CD1c-positive myeloid dendritic cell (primary cell): Measurements from ENCODE around the gene DAGLA.

Source experiments
- DNase-seq: peaks from one replicate; pipeline ENCODE4 v3.0.0-alpha.2; 2016; ENCODE audit errors: extremely low spot score

DAGLA gene

DNA sequence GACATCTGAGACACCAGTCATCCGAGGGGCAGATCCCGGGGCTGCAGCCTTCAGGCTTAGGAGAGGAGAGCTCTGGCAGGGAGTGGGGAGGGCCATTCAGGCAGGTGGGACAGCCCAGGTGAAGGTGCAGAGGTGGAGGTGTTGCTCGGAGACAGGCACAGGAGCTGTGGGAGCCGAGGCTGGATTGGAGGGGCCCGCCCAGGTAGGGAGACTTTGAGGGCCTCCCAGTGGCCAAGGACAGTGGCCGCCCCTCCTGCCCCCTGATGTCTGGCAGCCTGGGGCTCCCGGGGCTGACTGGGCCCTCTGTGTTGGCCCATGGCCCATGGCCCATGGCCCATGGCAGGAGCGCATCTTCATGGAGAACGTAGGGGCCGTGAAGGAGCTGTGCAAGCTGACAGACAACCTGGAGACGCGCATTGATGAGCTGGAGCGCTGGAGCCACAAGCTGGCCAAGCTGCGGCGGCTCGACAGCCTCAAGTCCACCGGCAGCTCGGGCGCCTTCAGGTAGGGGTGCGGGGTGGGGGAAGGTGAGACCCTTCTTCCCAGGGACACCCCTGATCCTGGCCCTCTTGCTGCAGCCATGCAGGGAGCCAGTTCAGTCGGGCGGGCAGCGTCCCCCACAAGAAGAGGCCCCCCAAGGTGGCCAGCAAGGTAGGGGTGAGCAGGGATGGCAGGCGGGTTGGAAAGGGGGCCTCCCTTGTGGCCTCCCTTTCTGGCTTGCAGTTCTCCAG, 98.9 kb downstream of the DAGLA start:
- no peak for DNase-seq

DNA sequence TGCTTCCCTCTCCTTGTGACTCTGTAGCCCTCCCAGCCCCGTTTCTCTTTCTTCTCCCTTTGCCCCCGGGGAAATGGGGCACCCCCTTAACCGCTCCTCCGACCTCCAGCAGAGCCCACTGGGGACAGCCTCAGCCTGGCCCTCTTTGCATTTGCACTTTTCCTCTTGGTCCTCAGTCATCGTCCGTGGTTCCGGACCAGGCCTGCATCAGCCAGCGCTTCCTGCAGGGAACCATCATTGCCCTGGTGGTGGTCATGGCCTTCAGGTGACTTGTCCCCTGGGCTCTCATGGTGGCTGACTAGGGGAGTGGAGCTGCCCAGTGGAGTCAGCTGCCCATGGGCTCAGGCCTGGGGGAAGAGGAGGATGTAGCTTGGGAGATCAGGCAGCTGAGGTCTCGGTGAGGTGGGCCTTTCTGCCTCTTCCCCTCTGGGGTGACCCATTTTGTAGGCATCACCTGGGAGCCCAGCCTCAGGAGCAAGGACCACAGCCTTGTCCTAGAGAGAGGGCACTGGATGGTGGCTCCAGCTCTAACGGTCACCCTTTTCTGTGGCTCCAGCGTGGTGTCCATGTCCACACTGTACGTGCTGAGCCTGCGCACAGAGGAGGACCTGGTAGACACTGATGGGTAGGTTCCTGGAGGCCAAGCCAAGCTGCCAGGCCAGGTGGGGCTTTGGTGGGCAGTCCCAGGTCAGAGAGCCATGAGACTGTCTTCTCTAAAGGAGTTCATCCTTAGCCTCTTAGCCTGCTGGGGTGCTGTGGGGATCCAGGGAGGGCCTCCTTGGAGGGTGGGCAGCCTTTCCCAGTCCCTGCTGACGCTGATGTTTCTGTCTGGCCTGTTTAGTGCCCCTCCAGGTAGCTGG, 99.7 kb downstream of the DAGLA start:
- DNase-seq: no peak

DNA sequence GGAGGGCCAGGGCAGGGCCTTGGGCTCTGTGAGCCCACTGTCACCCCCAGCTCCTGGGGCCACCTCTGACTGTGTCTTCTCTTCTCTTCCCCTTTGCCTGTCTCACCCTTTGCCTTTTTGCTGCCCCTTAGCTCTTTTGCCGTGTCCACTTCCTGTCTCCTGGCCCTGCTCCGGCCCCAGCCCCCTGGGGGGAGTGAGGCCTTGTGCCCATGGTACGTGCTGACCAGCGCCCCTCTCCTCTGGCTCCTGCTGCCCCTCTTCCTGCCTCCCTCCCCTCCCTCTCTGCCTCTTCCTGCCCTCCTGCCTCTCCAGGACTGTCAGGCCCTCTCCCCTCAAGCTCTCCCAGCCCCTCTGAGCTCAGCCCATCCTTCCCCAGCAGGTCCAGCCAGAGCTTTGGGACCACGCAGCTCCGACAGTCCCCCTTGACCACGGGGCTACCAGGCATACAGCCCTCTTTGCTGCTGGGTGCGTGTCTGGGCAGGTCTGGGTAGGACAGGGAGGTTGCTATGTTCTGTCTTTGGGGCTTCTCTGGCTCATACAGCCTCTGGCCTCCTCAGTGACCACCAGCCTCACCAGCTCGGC, 100.5 kb downstream of the DAGLA start:
- DNase-seq: no peak

DNA sequence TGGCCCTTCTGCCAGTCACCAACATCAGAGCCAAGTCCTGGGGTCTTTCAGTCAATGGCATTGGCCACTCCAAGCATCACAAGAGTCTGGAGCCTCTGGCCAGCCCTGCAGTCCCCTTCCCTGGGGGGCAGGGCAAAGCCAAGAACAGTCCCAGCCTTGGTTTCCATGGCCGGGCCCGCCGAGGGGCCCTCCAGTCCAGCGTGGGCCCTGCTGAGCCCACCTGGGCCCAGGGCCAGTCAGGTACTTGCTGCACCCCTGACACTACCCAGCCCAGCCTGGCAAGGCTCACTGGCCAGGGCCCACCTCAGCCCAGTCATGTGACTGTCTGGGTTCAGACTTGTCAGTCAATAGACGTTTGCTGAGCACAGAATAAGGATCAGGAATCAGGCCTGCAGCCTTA, 101.4 kb downstream of the DAGLA start:
- DNase-seq: no peak

DNA sequence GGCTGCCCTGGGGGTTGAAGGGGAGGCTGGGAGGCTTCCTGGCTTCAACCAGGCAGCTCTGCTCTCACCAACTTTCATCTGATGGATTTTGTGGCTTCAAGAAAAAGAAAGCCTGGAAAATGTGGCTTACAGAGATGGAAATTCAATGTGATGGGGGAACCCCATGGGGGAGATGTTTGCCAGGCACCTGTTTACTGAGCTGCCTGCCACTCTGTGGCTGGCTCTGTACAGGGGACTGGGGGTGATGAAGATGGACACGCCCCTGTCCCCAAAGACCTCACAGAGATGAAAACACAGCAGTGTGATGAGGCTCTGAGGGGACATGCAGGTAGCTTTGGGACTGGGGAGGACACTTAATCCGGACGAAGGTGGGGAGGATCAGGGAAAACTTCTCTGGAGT, 102.1 kb downstream of the DAGLA start:
- no peak for DNase-seq

DNA sequence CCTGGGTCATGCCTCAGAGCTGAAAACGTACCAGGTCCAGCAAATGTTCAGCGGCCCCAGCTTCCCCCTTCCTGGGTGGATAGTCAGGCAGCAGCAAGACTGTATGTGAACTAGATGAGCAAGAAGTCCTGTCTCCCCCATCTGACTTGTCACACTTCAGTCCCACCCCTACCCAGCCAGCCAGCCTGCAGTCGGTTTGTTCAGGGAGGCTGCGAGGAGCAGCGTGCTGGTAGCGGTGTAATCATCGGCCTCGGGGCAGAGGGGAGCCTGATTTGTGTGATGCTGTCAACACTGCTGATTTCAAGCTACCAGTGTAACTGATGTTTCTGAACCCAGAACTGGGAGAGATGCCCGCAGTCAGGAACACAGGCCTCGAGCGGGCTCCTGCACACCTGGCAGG, 102.7 kb downstream of the DAGLA start:
- DNase-seq: no peak

DNA sequence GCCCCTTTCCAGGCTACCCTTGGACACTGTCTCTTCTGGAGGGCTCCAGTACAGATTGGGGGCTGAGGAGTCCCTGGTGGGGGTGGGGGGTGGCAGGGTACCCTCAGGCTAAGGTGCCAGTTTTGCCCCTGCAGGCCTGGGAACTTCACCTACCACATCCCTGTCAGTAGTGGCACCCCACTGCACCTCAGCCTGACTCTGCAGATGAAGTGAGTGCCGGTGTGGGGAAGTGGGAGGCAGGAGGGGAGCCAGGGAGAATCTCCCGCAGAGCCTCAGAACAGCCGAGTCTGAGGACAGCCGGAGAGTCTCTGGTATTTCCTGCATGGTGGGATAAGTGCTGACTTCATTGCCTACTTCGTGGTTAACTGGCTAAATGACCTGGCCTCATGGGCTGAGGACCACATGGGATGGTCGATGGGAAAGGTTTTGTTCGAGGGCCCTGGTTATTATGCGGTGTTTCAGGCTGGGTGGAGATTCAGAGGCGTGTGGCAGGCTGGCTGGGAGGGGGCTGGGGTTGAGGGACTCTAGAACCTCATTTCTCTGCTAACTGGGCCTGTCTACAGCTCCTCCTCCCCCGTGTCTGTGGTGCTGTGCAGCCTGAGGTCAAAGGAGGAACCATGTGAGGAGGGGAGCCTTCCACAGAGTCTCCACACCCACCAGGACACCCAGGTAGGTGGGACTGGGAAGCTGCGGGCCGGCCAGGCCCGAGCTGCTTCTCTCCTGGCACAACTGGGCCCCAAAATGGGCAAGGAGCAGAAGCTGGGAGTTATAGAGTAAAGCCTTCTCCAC, 103.7 kb downstream of the DAGLA start:
- no peak for DNase-seq

DNA sequence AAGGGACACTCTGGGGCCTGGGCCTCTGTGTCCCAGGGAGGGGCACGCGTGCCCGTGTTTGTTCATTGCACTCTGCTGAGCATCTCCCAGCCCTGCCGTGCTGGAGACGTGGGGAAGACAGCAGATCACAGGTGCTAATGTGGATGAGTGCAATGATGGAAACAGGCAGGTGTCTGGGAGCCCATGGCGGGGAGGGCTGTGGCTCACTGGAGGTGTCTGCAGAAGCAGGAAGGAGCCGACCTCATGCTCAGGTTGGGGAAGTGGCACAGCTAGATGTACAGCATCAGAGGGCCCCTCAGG, 104.3 kb downstream of the DAGLA start:
- DNase-seq: no peak

DNA sequence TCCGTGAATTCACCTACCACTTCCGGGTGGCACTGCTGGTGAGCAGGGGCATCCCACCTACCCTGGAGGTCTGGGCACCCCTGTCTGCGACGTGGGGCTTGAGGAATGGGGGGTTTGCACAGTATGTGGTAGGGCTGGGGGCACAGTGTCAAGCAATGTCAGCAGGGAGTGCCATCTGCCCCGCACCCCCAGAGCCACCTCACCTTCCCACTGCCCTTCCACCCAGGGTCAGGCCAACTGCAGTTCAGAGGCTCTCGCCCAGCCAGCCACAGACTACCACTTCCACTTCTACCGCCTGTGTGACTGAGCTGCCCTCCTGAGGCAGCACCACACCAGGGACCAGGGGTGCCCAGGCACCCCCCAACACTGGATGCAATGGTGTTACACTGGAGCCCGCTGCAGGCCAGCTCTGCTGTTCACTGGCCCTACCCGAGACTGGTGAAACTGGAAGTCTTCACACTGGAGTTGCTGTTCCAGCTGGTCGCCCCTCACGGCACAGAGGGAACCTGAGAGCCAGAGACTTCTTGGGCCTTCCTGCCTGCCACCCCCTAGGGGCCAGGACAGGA, 105.7 kb downstream of the DAGLA start:
- DNase-seq: no peak

DNA sequence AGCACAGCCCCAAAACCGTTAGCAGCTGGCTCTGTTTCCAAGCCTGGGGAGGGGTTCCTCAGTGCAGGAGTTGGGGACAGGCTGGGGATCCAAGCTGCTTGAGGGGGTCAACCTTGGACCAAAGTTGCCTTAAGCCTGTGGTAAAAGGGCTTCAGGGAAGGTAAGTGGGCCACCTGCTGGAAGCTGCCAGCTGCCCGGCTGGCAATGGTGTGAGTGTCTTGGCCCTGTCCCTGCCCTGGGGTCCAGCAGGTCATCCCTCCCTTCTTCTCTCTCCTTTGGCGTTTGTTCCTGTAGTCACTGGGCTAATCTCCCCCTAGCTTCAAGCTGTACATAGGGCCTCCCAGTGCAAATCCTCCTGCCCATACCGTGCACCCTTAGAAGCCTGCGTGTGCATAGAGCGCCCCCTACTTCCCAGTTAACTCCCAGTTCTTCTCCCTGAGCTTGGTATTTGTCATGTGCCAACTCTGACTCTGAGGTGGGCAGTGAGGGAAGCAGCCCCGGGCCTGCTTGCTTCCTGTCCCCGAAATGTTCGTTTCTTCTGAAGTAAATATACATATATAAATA, 107.8 kb downstream of the DAGLA start:
- peak; percentile 44 for DNase-seq

DNA sequence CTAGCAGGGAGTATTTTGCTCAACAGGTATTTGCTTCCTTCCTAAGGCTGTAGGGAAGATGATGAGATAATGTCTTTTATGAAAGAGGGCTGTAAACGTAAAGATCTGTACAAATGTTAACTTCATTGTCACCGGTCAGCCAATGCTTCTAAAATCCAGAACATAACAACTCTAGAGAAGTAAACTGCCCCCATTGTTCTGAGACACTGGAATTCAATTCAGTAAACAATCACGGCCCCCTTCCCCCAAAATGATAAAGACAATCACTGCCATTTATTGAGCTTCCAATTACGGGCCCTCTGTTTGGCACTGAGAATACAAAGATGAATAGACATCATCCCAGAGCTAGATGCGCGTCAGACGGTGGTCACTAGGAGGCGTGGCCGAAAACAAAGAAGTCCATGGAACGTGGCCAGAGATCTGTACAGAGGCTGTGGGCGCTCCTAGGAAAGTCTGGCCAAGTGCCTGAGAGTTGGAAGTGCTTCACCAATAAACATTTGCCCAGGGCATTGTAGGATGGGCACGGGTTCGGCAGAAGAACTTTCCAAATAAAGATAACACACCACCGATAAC, 111.6 kb downstream of the DAGLA start:
- DNase-seq: peak; percentile 77

DNA sequence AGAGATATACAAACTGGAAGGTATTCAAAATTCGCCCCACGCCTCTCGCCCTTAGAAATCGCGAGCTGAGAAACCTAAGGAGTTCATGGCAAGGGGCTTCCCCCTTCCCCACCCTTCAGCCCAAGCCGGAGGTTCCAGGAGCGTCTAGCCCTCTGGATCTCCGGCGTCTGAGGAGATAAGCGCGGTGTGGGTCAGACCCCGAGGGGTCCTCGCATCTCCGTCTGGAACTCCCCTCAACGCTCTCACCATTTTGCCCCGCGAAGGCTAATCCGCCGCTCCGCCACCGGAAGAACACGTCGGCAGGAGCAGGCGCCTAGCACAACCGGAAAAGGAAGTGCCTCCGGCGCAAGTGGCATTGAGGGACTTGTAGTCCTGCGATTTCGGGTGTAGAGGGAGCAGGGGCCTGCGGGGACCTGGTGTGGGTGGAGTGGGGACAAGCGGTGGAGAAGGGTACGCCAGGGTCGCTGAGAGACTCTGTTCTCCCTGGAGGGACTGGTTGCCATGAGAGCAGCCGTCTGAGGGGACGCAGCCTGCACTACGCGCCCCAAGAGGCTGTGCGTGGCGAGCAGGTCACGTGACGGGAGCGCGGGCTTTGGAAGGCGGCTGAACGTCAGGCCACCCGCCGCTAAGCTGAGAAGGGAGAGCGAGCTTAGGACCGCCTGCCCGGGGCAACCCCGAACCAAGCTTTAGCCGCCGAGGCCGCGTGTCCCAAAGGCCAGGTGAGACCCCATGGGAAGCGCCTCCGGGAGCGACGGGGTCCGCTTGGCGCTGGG, 112.3 kb downstream of the DAGLA start, which contains the start of the genes FEN1 and TMEM258:
FEN1 (plus strand) TSS at position 602 of the 773 bp plus-strand sequence. CDS start 2,451 bp downstream, outside the sequence.
TMEM258 (minus strand) TSS at position 290 of the 773 bp plus-strand sequence; CDS start at position 249, 41 bp downstream.
- DNase-seq: peak; percentile 91

DNA sequence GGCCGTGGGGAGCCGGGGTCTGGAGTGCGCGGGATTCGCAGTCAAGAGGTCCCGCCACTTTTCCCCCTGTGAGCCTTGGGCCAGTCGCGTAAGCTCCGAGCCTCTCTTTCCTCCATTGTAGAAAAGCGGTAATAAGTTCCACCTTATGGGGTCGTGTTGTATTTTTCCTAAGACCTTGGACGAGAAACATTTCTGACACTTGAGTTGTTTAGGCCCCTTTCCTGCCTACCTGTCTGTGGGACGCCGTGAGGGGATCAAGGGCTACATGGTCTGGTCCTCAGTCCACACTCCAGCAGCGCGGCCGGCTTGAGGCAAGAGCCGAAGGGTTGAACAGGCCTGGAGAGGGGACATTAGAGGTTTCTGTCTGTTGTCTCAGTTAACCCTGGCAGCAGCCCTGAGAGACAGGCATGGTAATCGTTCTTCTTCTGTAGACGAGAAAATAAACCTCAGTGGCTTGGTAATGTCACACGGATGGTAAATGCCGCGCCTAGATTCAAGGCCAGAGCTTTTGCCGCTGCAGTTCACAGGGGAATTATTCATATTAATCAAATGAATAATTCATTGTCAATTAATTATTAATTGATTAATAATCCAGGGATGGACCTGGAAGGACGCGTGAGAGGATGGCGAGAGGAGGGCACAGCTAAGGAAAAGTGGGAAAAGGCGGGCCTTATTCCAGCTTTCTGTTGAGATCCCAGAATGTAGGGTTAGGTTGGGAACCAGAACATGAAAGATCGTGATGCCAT, 113.1 kb downstream of the DAGLA start:
- DNase-seq: no peak

DNA sequence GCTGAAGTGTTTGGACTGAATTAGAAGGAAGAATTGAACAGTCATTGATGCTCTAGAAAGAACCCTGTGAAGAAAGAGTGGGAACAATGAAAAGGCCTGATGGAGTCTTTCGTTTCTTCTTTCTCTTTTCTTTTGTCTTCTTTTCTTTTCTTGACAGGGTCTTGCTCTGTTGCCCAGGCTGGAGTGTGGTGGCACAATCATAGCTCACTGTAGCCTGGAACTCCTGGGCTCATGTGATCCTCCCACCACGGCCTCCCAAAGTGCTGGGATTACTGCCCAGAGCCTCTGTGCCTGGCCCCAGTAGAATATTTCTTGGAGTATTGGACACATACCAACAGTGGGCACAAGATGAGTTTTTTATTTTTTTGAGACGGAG, 113.6 kb downstream of the DAGLA start:
- DNase-seq: no peak

DNA sequence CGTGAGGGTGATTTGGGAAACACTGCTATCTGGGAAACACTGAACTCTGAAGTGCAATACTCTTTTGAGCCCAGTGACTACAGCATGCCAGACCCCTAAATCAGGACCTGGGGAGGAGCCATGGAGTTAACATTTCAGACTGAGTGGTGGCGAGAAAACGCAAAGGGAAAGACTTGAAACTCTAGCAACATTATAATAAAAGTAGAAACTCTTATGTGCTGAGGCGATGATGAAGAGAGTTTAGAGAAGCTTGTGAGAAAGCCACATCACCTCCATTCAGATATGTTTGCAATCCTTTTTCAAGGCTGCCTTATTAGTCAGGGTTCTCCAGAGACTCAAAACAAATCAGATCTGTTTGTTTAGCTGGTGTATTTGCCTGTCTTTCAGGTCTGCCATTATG, 114.4 kb downstream of the DAGLA start:
- DNase-seq: no peak

DNA sequence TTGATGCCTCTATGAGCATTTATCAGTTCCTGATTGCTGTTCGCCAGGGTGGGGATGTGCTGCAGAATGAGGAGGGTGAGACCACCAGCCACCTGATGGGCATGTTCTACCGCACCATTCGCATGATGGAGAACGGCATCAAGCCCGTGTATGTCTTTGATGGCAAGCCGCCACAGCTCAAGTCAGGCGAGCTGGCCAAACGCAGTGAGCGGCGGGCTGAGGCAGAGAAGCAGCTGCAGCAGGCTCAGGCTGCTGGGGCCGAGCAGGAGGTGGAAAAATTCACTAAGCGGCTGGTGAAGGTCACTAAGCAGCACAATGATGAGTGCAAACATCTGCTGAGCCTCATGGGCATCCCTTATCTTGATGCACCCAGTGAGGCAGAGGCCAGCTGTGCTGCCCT, 115.3 kb downstream of the DAGLA start:
- DNase-seq: no peak

DNA sequence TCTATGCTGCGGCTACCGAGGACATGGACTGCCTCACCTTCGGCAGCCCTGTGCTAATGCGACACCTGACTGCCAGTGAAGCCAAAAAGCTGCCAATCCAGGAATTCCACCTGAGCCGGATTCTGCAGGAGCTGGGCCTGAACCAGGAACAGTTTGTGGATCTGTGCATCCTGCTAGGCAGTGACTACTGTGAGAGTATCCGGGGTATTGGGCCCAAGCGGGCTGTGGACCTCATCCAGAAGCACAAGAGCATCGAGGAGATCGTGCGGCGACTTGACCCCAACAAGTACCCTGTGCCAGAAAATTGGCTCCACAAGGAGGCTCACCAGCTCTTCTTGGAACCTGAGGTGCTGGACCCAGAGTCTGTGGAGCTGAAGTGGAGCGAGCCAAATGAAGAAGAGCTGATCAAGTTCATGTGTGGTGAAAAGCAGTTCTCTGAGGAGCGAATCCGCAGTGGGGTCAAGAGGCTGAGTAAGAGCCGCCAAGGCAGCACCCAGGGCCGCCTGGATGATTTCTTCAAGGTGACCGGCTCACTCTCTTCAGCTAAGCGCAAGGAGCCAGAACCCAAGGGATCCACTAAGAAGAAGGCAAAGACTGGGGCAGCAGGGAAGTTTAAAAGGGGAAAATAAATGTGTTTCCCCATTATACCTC, 115.8 kb downstream of the DAGLA start:
- DNase-seq: no peak
